ENCODE results near the gene MYCBP2. TPM values are rescaled to one million over a fixed set of nuclear protein-coding genes. Genes with fewer than 3 reads are reported as not detected.
"Not testable (repeated sequence)": the region's sequence is repeated elsewhere in the genome, so short reads cannot be mapped to it uniquely, and the experiment has no call there.

MYCBP2 gene
- total RNA-seq, 1 experiment from 2014 or later = 51.8 TPM

GRCh38 chr13:77291774-77292173, 35.1 kb downstream of the MYCBP2 start:
- no peak overlapping the region for H3K27ac Mint-ChIP-seq (ENCODE audit: low read depth, unreplicated experiment)
- no peak for TF ChIP-seq CTCF (IDR thresholded peaks at IDR 0.05; ENCODE audit: unreplicated experiment)
- POLR2A ChIA-PET = no interaction called here
- BruUV-seq (replicated peaks) = no TSS peak
- H3K4me3 Mint-ChIP-seq (ENCODE audit: unreplicated experiment) = no peak overlapping the region
- H3K9me3 Mint-ChIP-seq (ENCODE audit: unreplicated experiment) = peaks cover 12% of the 10 kb centered on the region
- no peaks in the 10 kb centered on the region for H3K4me1 Mint-ChIP-seq (ENCODE audit: insufficient read depth, unreplicated experiment)
- DNase-seq (ENCODE audit: unreplicated experiment) = no peak
- intact Hi-C loops (cut with micrococcal nuclease) = no loop called here
- peaks cover 62% of the 10 kb centered on the region for H3K36me3 Mint-ChIP-seq (ENCODE audit: insufficient read depth, unreplicated experiment)
- CTCF ChIA-PET = interaction anchor here (0.6 kb wide), 1 partner anchor 22 kb away, joined by 3 read pairs; no protein-coding TSS in a partner anchor
- H3K27me3 Mint-ChIP-seq (ENCODE audit: insufficient read depth, unreplicated experiment) = no peaks in the 10 kb centered on the region

GRCh38 chr13:77290342-77290741, 36.6 kb downstream of the MYCBP2 start:
- ChIA-PET POLR2A (no interaction called here), CTCF (interaction anchor here (0.8 kb wide), 1 partner anchor 298 kb away, joined by 4 read pairs; no protein-coding TSS in a partner anchor)
- Mint-ChIP-seq H3K36me3 (ENCODE audit: insufficient read depth, unreplicated experiment) (peaks cover 61% of the 10 kb centered on the region), H3K9me3 (ENCODE audit: unreplicated experiment) (peaks cover 12% of the 10 kb centered on the region), H3K27me3 (ENCODE audit: insufficient read depth, unreplicated experiment) (no peaks in the 10 kb centered on the region), H3K4me3 (ENCODE audit: unreplicated experiment) (no peak overlapping the region), H3K27ac (ENCODE audit: low read depth, unreplicated experiment) (peak overlapping the region; percentile 27), H3K4me1 (ENCODE audit: insufficient read depth, unreplicated experiment) (no peaks in the 10 kb centered on the region)
- no TSS peak for BruUV-seq (replicated peaks)
- no peak for DNase-seq (ENCODE audit: unreplicated experiment)
- intact Hi-C loops (cut with micrococcal nuclease) = no loop called here
- no peak for TF ChIP-seq CTCF (IDR thresholded peaks at IDR 0.05; ENCODE audit: unreplicated experiment)

- Mint-ChIP-seq H3K9me3 (ENCODE audit: unreplicated experiment) (peaks cover 12% of the 10 kb centered on the region), H3K36me3 (ENCODE audit: insufficient read depth, unreplicated experiment) (peaks cover 60% of the 10 kb centered on the region), H3K27ac (ENCODE audit: low read depth, unreplicated experiment) (peak overlapping the region; percentile 27), H3K27me3 (ENCODE audit: insufficient read depth, unreplicated experiment) (no peaks in the 10 kb centered on the region), H3K4me1 (ENCODE audit: insufficient read depth, unreplicated experiment) (no peaks in the 10 kb centered on the region), H3K4me3 (ENCODE audit: unreplicated experiment) (no peak overlapping the region)
- ChIA-PET CTCF (interaction anchor here (0.6 to 0.8 kb wide), 3 partner anchors 33 to 297 kb away, joined by 3 to 4 read pairs (median 3); no protein-coding TSS in a partner anchor), POLR2A (no interaction called here)
- intact Hi-C loops (cut with micrococcal nuclease) = no loop called here
- no TSS peak for BruUV-seq (replicated peaks)
- no peak for TF ChIP-seq CTCF (IDR thresholded peaks at IDR 0.05; ENCODE audit: unreplicated experiment)
- no peak for DNase-seq (ENCODE audit: unreplicated experiment)
These were observed 37.0 kb downstream of the MYCBP2 start for GRCh38 chr13:77289851-77290250.

- H3K27ac Mint-ChIP-seq (ENCODE audit: low read depth, unreplicated experiment); intact Hi-C loops (cut with micrococcal nuclease): not testable (repeated sequence)
These were observed 41.3 kb downstream of the MYCBP2 start for GRCh38 chr13:77285632-77286031.

More at GRCh38 chr13:77285632-77286031, 41.3 kb downstream of the MYCBP2 start:
- H3K4me3 Mint-ChIP-seq (ENCODE audit: unreplicated experiment); DNase-seq (ENCODE audit: unreplicated experiment); BruUV-seq (replicated peaks); H3K27me3 Mint-ChIP-seq (ENCODE audit: insufficient read depth, unreplicated experiment); H3K4me1 Mint-ChIP-seq (ENCODE audit: insufficient read depth, unreplicated experiment); H3K9me3 Mint-ChIP-seq (ENCODE audit: unreplicated experiment): not testable (repeated sequence)
- CTCF ChIA-PET = interaction anchor here (0.5 to 0.8 kb wide), 5 partner anchors 26 to 947 kb away, joined by 3 read pairs; no protein-coding TSS in a partner anchor
- POLR2A ChIA-PET = interaction anchor here (0.6 to 1.5 kb wide), 3 partner anchors 8 to 35 kb away, joined by 3 read pairs; no protein-coding TSS in a partner anchor
- H3K36me3 Mint-ChIP-seq (ENCODE audit: insufficient read depth, unreplicated experiment) = peaks cover 35% of the 10 kb centered on the region

All from MCF 10A (cell line).